ENCODE data around the gene SHISAL2B.
"Not testable (repeated sequence)": the region's sequence is repeated elsewhere in the genome, so short reads cannot be mapped to it uniquely, and the experiment has no call there.

Gene SHISAL2B

GRCh38 chr5:64690417-64691151 is at the start of gene SHISAL2B:
SHISAL2B (plus strand) TSS chr5:64690503; CDS start chr5:64690624, 121 bp downstream.
- DNase-seq (ENCODE audit: low read depth), result no peak

GRCh38 chr5:64644831-64645230 is 45.5 kb upstream of the SHISAL2B start:
- DNase-seq (ENCODE audit: low read depth), result no peak

- DNase-seq (ENCODE audit: low read depth), result no peak
Measured at GRCh38 chr5:64646169-64646568, 44.1 kb upstream of the SHISAL2B start.

GRCh38 chr5:64649512-64649911 is 40.8 kb upstream of the SHISAL2B start:
- DNase-seq (ENCODE audit: low read depth), result no peak

- DNase-seq (ENCODE audit: low read depth), result no peak
Measured at GRCh38 chr5:64653766-64654560, 36.3 kb upstream of the SHISAL2B start.

GRCh38 chr5:64654561-64654938 is 35.8 kb upstream of the SHISAL2B start:
- DNase-seq (ENCODE audit: low read depth), result no peak

GRCh38 chr5:64655596-64655995 is 34.7 kb upstream of the SHISAL2B start:
- DNase-seq (ENCODE audit: low read depth), result no peak

- no peak for DNase-seq (ENCODE audit: low read depth)
Measured at GRCh38 chr5:64659289-64659688, 31.0 kb upstream of the SHISAL2B start.

GRCh38 chr5:64663181-64663580 is 27.1 kb upstream of the SHISAL2B start:
- not testable (repeated sequence) for DNase-seq (ENCODE audit: low read depth)

- no peak for DNase-seq (ENCODE audit: low read depth)
Measured at GRCh38 chr5:64665243-64665642, 25.1 kb upstream of the SHISAL2B start.

- no peak for DNase-seq (ENCODE audit: low read depth)
Measured at GRCh38 chr5:64666078-64666477, 24.2 kb upstream of the SHISAL2B start.

GRCh38 chr5:64667068-64667467 is 23.2 kb upstream of the SHISAL2B start:
- no peak for DNase-seq (ENCODE audit: low read depth)

- DNase-seq (ENCODE audit: low read depth), result no peak
Measured at GRCh38 chr5:64670277-64670676, 20.0 kb upstream of the SHISAL2B start.

GRCh38 chr5:64671678-64672077 is 18.6 kb upstream of the SHISAL2B start:
- no peak for DNase-seq (ENCODE audit: low read depth)

GRCh38 chr5:64678374-64678773 is 11.9 kb upstream of the SHISAL2B start:
- no peak for DNase-seq (ENCODE audit: low read depth)

- DNase-seq (ENCODE audit: low read depth), result no peak
Measured at GRCh38 chr5:64680289-64680688, 10.0 kb upstream of the SHISAL2B start.

- DNase-seq (ENCODE audit: low read depth), result no peak
Measured at GRCh38 chr5:64682608-64683007, 7.7 kb upstream of the SHISAL2B start.

GRCh38 chr5:64685866-64686265 is 4.4 kb upstream of the SHISAL2B start:
- no peak for DNase-seq (ENCODE audit: low read depth)

GRCh38 chr5:64688391-64688790 is 1.9 kb upstream of the SHISAL2B start:
- DNase-seq (ENCODE audit: low read depth), result no peak

- DNase-seq (ENCODE audit: low read depth), result no peak
Measured at GRCh38 chr5:64688965-64689364, 1.3 kb upstream of the SHISAL2B start.

GRCh38 chr5:64690104-64690416 is 243 bp upstream of the SHISAL2B start:
- DNase-seq (ENCODE audit: low read depth), result no peak

- DNase-seq (ENCODE audit: low read depth), result no peak
Measured at GRCh38 chr5:64691291-64691690, 988 bp downstream of the SHISAL2B start.

- no peak for DNase-seq (ENCODE audit: low read depth)
Measured at GRCh38 chr5:64693636-64694035, 3.3 kb downstream of the SHISAL2B start.

GRCh38 chr5:64696414-64696813 is 6.1 kb downstream of the SHISAL2B start:
- not testable (repeated sequence) for DNase-seq (ENCODE audit: low read depth)
